ENCODE results near the gene GCGR. TPM values are rescaled to one million over a fixed set of nuclear protein-coding genes. Genes with fewer than 3 reads are reported as not detected.

Gene GCGR
- polyA plus RNA-seq, 1 of the 3 experiments (the other 2 are of a cell fraction) = not detected

GRCh38 chr17:81807210-81807719 is 3.3 kb downstream of the GCGR start:
- H3K27ac ChIP-seq (ENCODE audit: low read depth in 2 of 2, low read length in 1 of 2) = no peak overlapping the region
- no peaks in the 10 kb centered on the region for H4K20me1 ChIP-seq (ENCODE audit: insufficient read depth)
- POLR2A ChIA-PET = interaction anchor here (0.8 to 1.1 kb wide), 3 partner anchors 13 to 26 kb away, joined by 3 to 6 read pairs (median 3); partner anchors contain the start of gene MCRIP1
- WGBS (ENCODE audit: low lambda C conversion rate) = 21% methylated on average over 11 of the region's 18 CpGs
- H3K4me2 ChIP-seq = no peak overlapping the region
- H2AFZ ChIP-seq (ENCODE audit: low read depth) = no peak overlapping the region
- no peak for DNase-seq
- no peaks in the 10 kb centered on the region for H3K9me2 ChIP-seq
- no peaks in the 10 kb centered on the region for H3K79me2 ChIP-seq (ENCODE audit: insufficient read depth)
- H3F3A ChIP-seq (replicated peaks; ENCODE audit: insufficient read depth) = no peaks in the 10 kb centered on the region
- H3K27me3 ChIP-seq (ENCODE audit: insufficient read depth) = peaks cover 84% of the 10 kb centered on the region
- TF ChIP-seq FOSL2 (IDR thresholded peaks at IDR 0.05; ENCODE audit: borderline replicate concordance, low read depth) = no peak
- TF ChIP-seq POLR2AphosphoS5 (IDR thresholded peaks at IDR 0.05; ENCODE audit: low read depth, low read length) = no peak
- TF ChIP-seq EZH2phosphoT487 (IDR thresholded peaks at IDR 0.05; ENCODE audit: borderline replicate concordance, low read depth) = no peak
- TF ChIP-seq USF1 (IDR thresholded peaks at IDR 0.05; ENCODE audit: borderline replicate concordance, low read depth) = no peak
- TF ChIP-seq RXRA (IDR thresholded peaks at IDR 0.05; ENCODE audit: borderline replicate concordance, low read depth) = no peak
- no peak for TF ChIP-seq SMC3 (IDR thresholded peaks at IDR 0.05; ENCODE audit: low read depth, low read length)
- TF ChIP-seq RCOR1 (IDR thresholded peaks at IDR 0.05; ENCODE audit: low read length) = no peak
- no peak for TF ChIP-seq TCF12 (IDR thresholded peaks at IDR 0.05)
- no peak for TF ChIP-seq GATA2 (CRISPR knock-in tag; IDR thresholded peaks at IDR 0.05)
- TF ChIP-seq USF2 (IDR thresholded peaks at IDR 0.05; ENCODE audit: borderline replicate concordance, low read depth, low read length) = no peak
- no peak for TF ChIP-seq MAX (IDR thresholded peaks at IDR 0.05; ENCODE audit: low read depth)
- TF ChIP-seq SIN3A (IDR thresholded peaks at IDR 0.05; ENCODE audit: borderline replicate concordance, low read depth, low read length) = no peak
- TF ChIP-seq REST (IDR thresholded peaks at IDR 0.05; ENCODE audit: low read depth, low read length) = no peak
- TF ChIP-seq FOXJ3 (CRISPR knock-in tag; IDR thresholded peaks at IDR 0.05) = no peak
- TF ChIP-seq RFX5 (IDR thresholded peaks at IDR 0.05; ENCODE audit: low read length) = no peak
- TF ChIP-seq CHD2 (IDR thresholded peaks at IDR 0.05; ENCODE audit: low read length, partially characterized antibody) = no peak
- no peak for TF ChIP-seq ZBTB33 (IDR thresholded peaks at IDR 0.05; ENCODE audit: borderline replicate concordance, low read depth)
- TF ChIP-seq NFIC (IDR thresholded peaks at IDR 0.05; ENCODE audit: borderline replicate concordance) = no peak
- TF ChIP-seq CTCF (IDR thresholded peaks at IDR 0.05) = no peak
- no peaks in the 10 kb centered on the region for H3K36me3 ChIP-seq (replicated peaks in 1 of 2; ENCODE audit: control insufficient read depth in 1 of 2, insufficient read depth in 2 of 2, low read length in 1 of 2)
- H3K9me3 ChIP-seq = no peaks in the 10 kb centered on the region
- H3K4me1 ChIP-seq (ENCODE audit: control insufficient read depth in 1 of 2, insufficient read depth in 2 of 2, low read depth in 1 of 2, low read length in 1 of 2) = peaks cover 0 to 27% of the 10 kb centered on the region in 2 experiments; a peak in 1 of 4 replicates
- no peak overlapping the region for H3K9ac ChIP-seq
- CTCF ChIA-PET = interaction anchor here (0.9 to 7.3 kb wide), 14 partner anchors 10 to 153 kb away, joined by 3 to 60 read pairs (median 6); partner anchors contain the start of gene ARHGDIA
- no peak overlapping the region for H3K4me3 ChIP-seq (ENCODE audit: low read depth in 2 of 2, low read length in 1 of 2)

Data from SK-N-SH (cell line).